Ovary (tissue), 9 donors: ENCODE data around the gene GAS2L1. TPM values are rescaled to one million over a fixed set of nuclear protein-coding genes. Genes with fewer than 3 reads are reported as not detected.

Experiments used
- DNase-seq, 5 donors: peaks; one replicate each; pipeline ENCODE4 v3.0.0-alpha.2; 2019 to 2020
- H3K27ac ChIP-seq, 2 donors: fragments of 200-600 bp; one replicate each; pipeline versions ENCODE4 v1.5.1 to v1.8.0; 2019 to 2022
- H3K27me3 ChIP-seq: fragments of 200-600 bp; one replicate; pipeline ENCODE4 v1.8.0; 2022
- H3K36me3 ChIP-seq: fragments of 200-600 bp; sonication (generic); one replicate; pipeline ENCODE4 v1.5.1; 2019
- H3K4me1 ChIP-seq: one replicate; pipeline ENCODE4 v1.8.1; 2013; ENCODE audit warnings: mild to moderate bottlenecking, moderate library complexity; ENCODE audit not compliant: insufficient read depth
- H3K4me3 ChIP-seq: fragments of 200-600 bp; sonication (generic); one replicate; pipeline ENCODE4 v1.5.1; 2017
- H3K9me3 ChIP-seq, 2 donors: fragments of 200-600 bp in 1 of 2; sonication (generic) in 1 of 2; one replicate each; pipeline versions ENCODE4 v1.5.1 to v1.8.1; 2013 to 2019; ENCODE audit warnings: mild to moderate bottlenecking in 1 of 2, moderate library complexity in 1 of 2
- EP300 ChIP-seq: sonication (generic); formaldehyde crosslinking; IDR thresholded peaks from one replicate; pipeline ENCODE4 v1.6.1; 2017; ENCODE audit warnings: antibody characterized with exemption
- POLR2A ChIP-seq: fragments of 450-650 bp; IDR thresholded peaks from one replicate; pipeline ENCODE4 v1.6.1; 2017; ENCODE audit warnings: antibody characterized with exemption, mild to moderate bottlenecking, moderate library complexity
- WGBS, 3 donors: extraction: QIAGEN DNeasy Blood & Tissue Kit in 1 of 3; methylation state at CpG; one replicate each; pipeline versions ENCODE4 v1.1.5 to v1.1.7; 2013 to 2017; 5-methylcytosine and 5-hydroxymethylcytosine counted together
- intact Hi-C, 4 donors: fragments of 100-400 bp; cut with DNase I; formaldehyde crosslinking; loops; one replicate each; pipeline versions ENCODE4 v1.11.0 to v1.15.1; 2022 to 2023
- polyA plus RNA-seq, 2 donors: library from polyadenylated mRNA; stranded (reverse); fragments of 200-250 nt in 1 of 2; fragments of 350-450 nt in 1 of 2; fragmentation: Illumina TruSeq in 1 of 2; extraction: RNeasy Lipid Tissue Mini Kit (QIAGEN cat#74804) in 1 of 2; gene quantifications; one replicate each; pipeline ENCODE4 v1.2.3, GENCODE V29; 2013 to 2014
- total RNA-seq, 7 donors: library from RNA; depleted of rRNA in 2 of 7; stranded (reverse); fragments of >200 nt in 2 of 7; fragmentation: NEBNext Ultra II Directional in 3 of 7; extraction: Animal tissue kit (Norgen Biotek cat#: 25700) in 3 of 7; gene quantifications; one replicate each; pipeline versions ENCODE4 v1.1.0 to v1.2.4, GENCODE V29; 2016 to 2023
- TF ChIP-seq, protein P1 (sequence below), 3 donors: fragments of 450-650 bp in 2 of 3; fragments of 200-600 bp in 1 of 3; IDR thresholded peaks; one replicate each; pipeline versions ENCODE4 v1.5.1 to v1.8.0; 2016 to 2022; ENCODE audit warnings: antibody characterized with exemption in 3 of 3, mild to moderate bottlenecking in 1 of 3
- donor health status: DM: no; HTN: no; CAD: no; lungs with moderate emphysema.
- donor health status: DM: no; HTN: no; CAD: no.
- donor health status: Bipolar disorder and iron deficiency.
- donor health status: DM: yes; HTN: yes; CAD: no.
- donor health status: DM: no; HTN: no; CAD: no.
- donor health status: DM: yes; HTN: yes; CAD: no.

GAS2L1 gene
- total and polyA plus RNA-seq, 9 donors = 2.1 to 21.0 (median 9.8) TPM

DNA sequence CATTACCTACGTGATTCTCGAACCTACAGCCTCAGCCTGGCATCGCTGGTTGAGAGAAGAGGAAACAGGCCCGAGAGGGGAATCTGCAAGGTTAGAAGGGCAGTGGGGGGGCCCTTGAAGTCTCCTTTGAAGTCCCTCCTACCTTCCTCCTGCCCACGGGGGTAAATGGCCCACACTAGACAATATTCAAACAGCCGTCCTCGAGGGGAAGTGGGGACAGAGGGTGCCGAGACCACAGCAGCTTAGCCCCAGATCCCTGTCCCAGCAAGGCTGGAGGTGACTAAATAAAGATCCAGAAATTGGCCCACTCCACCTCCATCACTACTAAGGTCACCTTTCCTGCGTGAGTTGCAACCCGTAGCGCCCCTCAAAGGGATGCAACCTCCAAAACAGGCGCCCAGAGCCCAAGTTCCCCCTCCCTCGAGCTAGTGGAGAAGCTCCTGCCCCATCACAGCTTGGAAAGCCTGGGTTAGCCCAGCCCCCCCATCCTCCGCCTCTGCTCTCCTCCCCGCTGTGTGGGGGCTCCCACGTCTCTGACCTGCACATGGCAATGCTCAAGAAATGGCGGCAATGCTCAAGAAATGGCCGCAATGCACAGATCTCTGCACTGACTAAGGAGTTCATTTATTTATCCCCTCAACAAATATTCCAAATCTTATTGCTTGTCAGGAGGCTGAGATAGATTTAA lies 9.8 kb downstream of the GAS2L1 start:
- Histone ChIP-seq H3K4me1 (peaks cover 9% of the 10 kb centered on the region), H3K36me3 (no peaks in the 10 kb centered on the region), H3K27me3 (no peaks in the 10 kb centered on the region), H3K9me3 (no peaks in the 10 kb centered on the region), H3K4me3 (no peak overlapping the region), H3K27ac (no peak overlapping the region)
- TF ChIP-seq POLR2A (no peak), EP300 (no peak)
- TF ChIP-seq, protein P1, sequence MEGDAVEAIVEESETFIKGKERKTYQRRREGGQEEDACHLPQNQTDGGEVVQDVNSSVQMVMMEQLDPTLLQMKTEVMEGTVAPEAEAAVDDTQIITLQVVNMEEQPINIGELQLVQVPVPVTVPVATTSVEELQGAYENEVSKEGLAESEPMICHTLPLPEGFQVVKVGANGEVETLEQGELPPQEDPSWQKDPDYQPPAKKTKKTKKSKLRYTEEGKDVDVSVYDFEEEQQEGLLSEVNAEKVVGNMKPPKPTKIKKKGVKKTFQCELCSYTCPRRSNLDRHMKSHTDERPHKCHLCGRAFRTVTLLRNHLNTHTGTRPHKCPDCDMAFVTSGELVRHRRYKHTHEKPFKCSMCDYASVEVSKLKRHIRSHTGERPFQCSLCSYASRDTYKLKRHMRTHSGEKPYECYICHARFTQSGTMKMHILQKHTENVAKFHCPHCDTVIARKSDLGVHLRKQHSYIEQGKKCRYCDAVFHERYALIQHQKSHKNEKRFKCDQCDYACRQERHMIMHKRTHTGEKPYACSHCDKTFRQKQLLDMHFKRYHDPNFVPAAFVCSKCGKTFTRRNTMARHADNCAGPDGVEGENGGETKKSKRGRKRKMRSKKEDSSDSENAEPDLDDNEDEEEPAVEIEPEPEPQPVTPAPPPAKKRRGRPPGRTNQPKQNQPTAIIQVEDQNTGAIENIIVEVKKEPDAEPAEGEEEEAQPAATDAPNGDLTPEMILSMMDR (IDR thresholded peaks at IDR 0.05) = no peak
- no peak for DNase-seq
- WGBS, 3 donors = 43 to 47% (median 44%) methylated on average over 18 of the region's 18 CpGs
- intact Hi-C loops = no loop called here

GRCh38 chr22:29317827-29318454 lies 11.5 kb downstream of the GAS2L1 start:
- peaks cover 5% of the 10 kb centered on the region for H3K4me1 ChIP-seq
- H3K27ac ChIP-seq = no peak overlapping the region
- TF ChIP-seq, protein P1 (IDR thresholded peaks at IDR 0.05) = no peak
- TF ChIP-seq EP300 = no peak
- TF ChIP-seq POLR2A = no peak
- no peaks in the 10 kb centered on the region for H3K9me3 ChIP-seq
- intact Hi-C loops = no loop called here
- no peaks in the 10 kb centered on the region for H3K36me3 ChIP-seq
- H3K4me3 ChIP-seq = no peak overlapping the region
- no peak for DNase-seq
- H3K27me3 ChIP-seq = no peaks in the 10 kb centered on the region
- WGBS, 3 donors = 93 to 94% (median 93%) methylated on average over 17 to 18 of the region's 18 CpGs

DNA sequence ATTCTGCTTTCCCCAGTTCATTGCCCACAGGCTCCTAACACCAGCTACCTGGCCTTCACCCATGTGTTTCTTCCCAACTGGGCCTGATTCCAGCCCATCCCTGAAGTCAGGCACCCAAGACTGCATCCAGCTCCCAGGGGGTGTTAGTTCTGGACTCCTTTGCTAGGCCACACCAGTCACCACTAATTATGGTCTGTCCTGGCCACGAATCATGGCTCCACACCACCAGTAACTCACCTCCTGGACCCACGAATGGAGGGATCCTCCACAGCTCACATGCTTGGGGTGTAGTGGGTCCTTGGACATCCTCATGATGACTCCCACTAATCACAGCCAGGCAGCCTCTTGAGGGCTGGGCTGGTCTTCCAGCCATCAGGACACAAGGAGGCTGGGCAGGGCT lies 12.6 kb downstream of the GAS2L1 start:
- Histone ChIP-seq H3K27me3 (no peaks in the 10 kb centered on the region), H3K9me3 (no peaks in the 10 kb centered on the region), H3K36me3 (no peaks in the 10 kb centered on the region), H3K4me1 (peaks cover 2% of the 10 kb centered on the region), H3K4me3 (no peak overlapping the region), H3K27ac (no peak overlapping the region)
- intact Hi-C loops = no loop called here
- TF ChIP-seq EP300 (no peak), POLR2A (no peak)
- TF ChIP-seq, protein P1 (IDR thresholded peaks at IDR 0.05) = no peak
- WGBS, 3 donors = 78 to 86% (median 85%) methylated on average over 2 of the region's 2 CpGs
- DNase-seq = no peak

GRCh38 chr22:29320546-29320945 lies 14.1 kb downstream of the GAS2L1 start:
- no peak for TF ChIP-seq EP300
- TF ChIP-seq, protein P1 (IDR thresholded peaks at IDR 0.05) = no peak
- no peak for TF ChIP-seq POLR2A
- Histone ChIP-seq H3K4me3 (no peak overlapping the region), H3K9me3 (no peaks in the 10 kb centered on the region), H3K27ac (no peak overlapping the region), H3K27me3 (no peaks in the 10 kb centered on the region), H3K36me3 (no peaks in the 10 kb centered on the region), H3K4me1 (no peaks in the 10 kb centered on the region)
- WGBS, 3 donors = 76 to 81% (median 80%) methylated on average over 1 of the region's 1 CpG
- intact Hi-C loops = no loop called here
- no peak for DNase-seq
